T-helper 2 cell treated with Interferon-gamma antibody and Interleukin-4, amounts not matched to agents 5 μg/mL and 100 μg/mL, for 36 hours (primary cell): Measurements from ENCODE around the gene PTPRM.

ENCODE experiments used
- DNase-seq: peaks from one replicate; pipeline ENCODE4 v3.0.0; 2021; ENCODE audit warnings: low spot score
- H3K27ac Mint-ChIP-seq: one replicate; pipeline ENCODE4 v1.8.0; 2021; ENCODE audit warnings: mild to moderate bottlenecking, mixed read lengths
- H3K27me3 Mint-ChIP-seq: one replicate; pipeline ENCODE4 v1.8.0; 2021; ENCODE audit warnings: low read depth, mixed read lengths
- H3K36me3 Mint-ChIP-seq: one replicate; pipeline ENCODE4 v1.8.0; 2021; ENCODE audit warnings: low read depth, mixed read lengths
- H3K4me1 Mint-ChIP-seq: one replicate; pipeline ENCODE4 v1.8.0; 2021; ENCODE audit warnings: low read depth, mixed read lengths
- H3K4me3 Mint-ChIP-seq: one replicate; pipeline ENCODE4 v1.8.0; 2022; ENCODE audit warnings: mild to moderate bottlenecking, moderate library complexity, mixed read lengths
- H3K9me3 Mint-ChIP-seq: one replicate; pipeline ENCODE4 v1.8.0; 2021; ENCODE audit warnings: mixed read lengths

The PTPRM gene

GRCh38 chr18:8224576-8224975 is 657.5 kb downstream of the PTPRM start:
- H3K36me3 Mint-ChIP-seq = no peaks in the 10 kb centered on the region
- H3K4me3 Mint-ChIP-seq = no peak overlapping the region
- no peak for DNase-seq
- no peak overlapping the region for H3K27ac Mint-ChIP-seq
- no peaks in the 10 kb centered on the region for H3K4me1 Mint-ChIP-seq
- H3K27me3 Mint-ChIP-seq = no peaks in the 10 kb centered on the region
- H3K9me3 Mint-ChIP-seq = no peaks in the 10 kb centered on the region

- Mint-ChIP-seq H3K9me3 (no peaks in the 10 kb centered on the region), H3K4me1 (no peaks in the 10 kb centered on the region), H3K27me3 (no peaks in the 10 kb centered on the region), H3K4me3 (no peak overlapping the region), H3K36me3 (no peaks in the 10 kb centered on the region), H3K27ac (no peak overlapping the region)
- no peak for DNase-seq
Measured at GRCh38 chr18:8229040-8229439, 661.9 kb downstream of the PTPRM start.

GRCh38 chr18:8229787-8230186 is 662.7 kb downstream of the PTPRM start:
- Mint-ChIP-seq H3K9me3 (no peaks in the 10 kb centered on the region), H3K4me3 (no peak overlapping the region), H3K27ac (no peak overlapping the region), H3K27me3 (no peaks in the 10 kb centered on the region), H3K4me1 (no peaks in the 10 kb centered on the region), H3K36me3 (no peaks in the 10 kb centered on the region)
- DNase-seq = no peak

GRCh38 chr18:8231316-8231715 is 664.2 kb downstream of the PTPRM start:
- Mint-ChIP-seq H3K27ac (no peak overlapping the region), H3K36me3 (no peaks in the 10 kb centered on the region), H3K27me3 (no peaks in the 10 kb centered on the region), H3K9me3 (no peaks in the 10 kb centered on the region), H3K4me1 (no peaks in the 10 kb centered on the region), H3K4me3 (no peak overlapping the region)
- no peak for DNase-seq

GRCh38 chr18:8232791-8233190 is 665.7 kb downstream of the PTPRM start:
- H3K4me3 Mint-ChIP-seq = no peak overlapping the region
- no peaks in the 10 kb centered on the region for H3K36me3 Mint-ChIP-seq
- no peaks in the 10 kb centered on the region for H3K27me3 Mint-ChIP-seq
- no peak overlapping the region for H3K27ac Mint-ChIP-seq
- no peaks in the 10 kb centered on the region for H3K9me3 Mint-ChIP-seq
- H3K4me1 Mint-ChIP-seq = no peaks in the 10 kb centered on the region
- no peak for DNase-seq

- Mint-ChIP-seq H3K9me3 (no peaks in the 10 kb centered on the region), H3K4me1 (no peaks in the 10 kb centered on the region), H3K27me3 (no peaks in the 10 kb centered on the region), H3K27ac (no peak overlapping the region), H3K36me3 (no peaks in the 10 kb centered on the region), H3K4me3 (no peak overlapping the region)
- no peak for DNase-seq
Measured at GRCh38 chr18:8235894-8236293, 668.8 kb downstream of the PTPRM start.

- no peaks in the 10 kb centered on the region for H3K4me1 Mint-ChIP-seq
Measured at GRCh38 chr18:8238507-8238906, 671.4 kb downstream of the PTPRM start.

GRCh38 chr18:8241731-8242130 is 674.6 kb downstream of the PTPRM start:
- Mint-ChIP-seq H3K36me3 (no peaks in the 10 kb centered on the region), H3K4me1 (no peaks in the 10 kb centered on the region), H3K27me3 (no peaks in the 10 kb centered on the region), H3K9me3 (no peaks in the 10 kb centered on the region), H3K4me3 (no peak overlapping the region), H3K27ac (no peak overlapping the region)
- no peak for DNase-seq

More at GRCh38 chr18:8238507-8238906, 671.4 kb downstream of the PTPRM start:
- Mint-ChIP-seq H3K9me3 (no peaks in the 10 kb centered on the region), H3K27me3 (no peaks in the 10 kb centered on the region), H3K27ac (no peak overlapping the region), H3K4me3 (no peak overlapping the region), H3K36me3 (no peaks in the 10 kb centered on the region)
- DNase-seq = no peak

GRCh38 chr18:8242151-8242696 is 675.1 kb downstream of the PTPRM start:
- no peaks in the 10 kb centered on the region for H3K4me1 Mint-ChIP-seq
- H3K36me3 Mint-ChIP-seq = no peaks in the 10 kb centered on the region
- no peak for DNase-seq
- no peak overlapping the region for H3K4me3 Mint-ChIP-seq
- no peak overlapping the region for H3K27ac Mint-ChIP-seq
- no peaks in the 10 kb centered on the region for H3K9me3 Mint-ChIP-seq
- H3K27me3 Mint-ChIP-seq = no peaks in the 10 kb centered on the region

GRCh38 chr18:8247700-8248099 is 680.6 kb downstream of the PTPRM start:
- Mint-ChIP-seq H3K27ac (no peak overlapping the region), H3K36me3 (no peaks in the 10 kb centered on the region), H3K4me3 (no peak overlapping the region), H3K9me3 (no peaks in the 10 kb centered on the region), H3K27me3 (no peaks in the 10 kb centered on the region), H3K4me1 (no peaks in the 10 kb centered on the region)
- DNase-seq = no peak

GRCh38 chr18:8248576-8248975 is 681.5 kb downstream of the PTPRM start:
- Mint-ChIP-seq H3K27ac (no peak overlapping the region), H3K36me3 (no peaks in the 10 kb centered on the region), H3K4me1 (no peaks in the 10 kb centered on the region), H3K4me3 (no peak overlapping the region), H3K27me3 (no peaks in the 10 kb centered on the region), H3K9me3 (no peaks in the 10 kb centered on the region)
- no peak for DNase-seq

GRCh38 chr18:8249811-8250210 is 682.7 kb downstream of the PTPRM start:
- no peaks in the 10 kb centered on the region for H3K9me3 Mint-ChIP-seq
- no peaks in the 10 kb centered on the region for H3K4me1 Mint-ChIP-seq
- H3K36me3 Mint-ChIP-seq = no peaks in the 10 kb centered on the region
- H3K4me3 Mint-ChIP-seq = no peak overlapping the region
- H3K27me3 Mint-ChIP-seq = no peaks in the 10 kb centered on the region
- H3K27ac Mint-ChIP-seq = no peak overlapping the region
- DNase-seq = no peak

- Mint-ChIP-seq H3K4me3 (no peak overlapping the region), H3K27me3 (no peaks in the 10 kb centered on the region), H3K9me3 (no peaks in the 10 kb centered on the region), H3K36me3 (no peaks in the 10 kb centered on the region), H3K27ac (no peak overlapping the region), H3K4me1 (no peaks in the 10 kb centered on the region)
- no peak for DNase-seq
Measured at GRCh38 chr18:8252371-8252770, 685.3 kb downstream of the PTPRM start.

GRCh38 chr18:8253944-8254343 is 686.8 kb downstream of the PTPRM start:
- Mint-ChIP-seq H3K27me3 (no peaks in the 10 kb centered on the region), H3K36me3 (no peaks in the 10 kb centered on the region), H3K4me1 (no peaks in the 10 kb centered on the region), H3K27ac (no peak overlapping the region), H3K4me3 (no peak overlapping the region), H3K9me3 (no peaks in the 10 kb centered on the region)
- DNase-seq = no peak

GRCh38 chr18:8254654-8255053 is 687.5 kb downstream of the PTPRM start:
- H3K4me1 Mint-ChIP-seq = no peaks in the 10 kb centered on the region
- H3K27ac Mint-ChIP-seq = no peak overlapping the region
- no peaks in the 10 kb centered on the region for H3K36me3 Mint-ChIP-seq
- no peaks in the 10 kb centered on the region for H3K27me3 Mint-ChIP-seq
- H3K9me3 Mint-ChIP-seq = no peaks in the 10 kb centered on the region
- DNase-seq = no peak
- H3K4me3 Mint-ChIP-seq = no peak overlapping the region
